ENCODE measurements around the gene ALAS2.

DNA sequence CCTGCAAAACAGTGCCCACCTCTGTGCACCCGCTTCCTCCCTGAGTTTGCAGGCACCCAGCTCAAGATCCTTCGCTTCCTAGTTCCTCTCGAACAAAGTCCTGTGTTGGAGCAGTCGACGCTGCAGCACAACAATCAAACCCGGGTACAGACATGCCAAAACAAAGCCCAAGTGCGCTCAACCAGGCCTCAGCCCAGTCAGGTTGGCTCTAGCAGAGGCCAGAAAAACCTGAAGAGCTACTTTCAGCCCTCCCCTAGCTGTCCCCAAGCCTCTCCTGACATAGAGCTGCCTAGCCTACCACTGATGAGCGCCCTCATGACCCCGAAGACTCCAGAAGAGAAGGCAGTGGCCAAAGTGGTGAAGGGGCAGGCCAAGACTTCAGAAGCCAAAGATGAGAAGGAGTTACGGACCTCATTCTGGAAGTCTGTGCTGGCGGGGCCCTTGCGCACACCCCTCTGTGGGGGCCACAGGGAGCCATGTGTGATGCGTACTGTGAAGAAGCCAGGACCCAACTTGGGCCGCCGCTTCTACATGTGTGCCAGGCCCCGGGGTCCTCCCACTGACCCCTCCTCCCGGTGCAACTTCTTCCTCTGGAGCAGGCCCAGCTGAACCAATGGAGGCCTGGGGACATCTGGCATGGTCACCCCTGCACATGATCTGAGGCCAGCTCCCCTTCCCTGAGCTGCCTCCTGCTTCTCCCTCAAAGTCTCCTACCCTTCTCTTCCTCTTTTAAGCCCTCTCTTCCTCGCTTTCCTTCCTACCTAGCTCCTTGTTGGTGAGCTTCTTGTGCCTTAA is 23.8 kb downstream of the ALAS2 start:
- TF ChIP-seq CTCF (IDR thresholded peaks at IDR 0.05; ENCODE audit: low read depth, low read length) (no peak), POLR2A (IDR thresholded peaks at IDR 0.05; ENCODE audit: extremely low read depth, insufficient read length) (no peak), MAX (IDR thresholded peaks at IDR 0.05; ENCODE audit: low read depth, low read length) (no peak)
